ENCODE results near the gene YIPF2. TPM values are rescaled to one million over a fixed set of nuclear protein-coding genes. Genes with fewer than 3 reads are reported as not detected.

YIPF2 gene
- total and polyA plus RNA-seq, 8 donors = 41.4 to 67.9 (median 49.9) TPM

- H3K4me3 ChIP-seq = no peak overlapping the region
- H3K27me3 ChIP-seq = no peaks in the 10 kb centered on the region
- no peak for DNase-seq
- no peak for FAIRE-seq
- no peaks in the 10 kb centered on the region for H3K4me1 ChIP-seq
- no peaks in the 10 kb centered on the region for H3K9me3 ChIP-seq
- intact Hi-C loops (cut with DNase I) = no loop called here
- no peak overlapping the region for H3K27ac ChIP-seq
- WGBS, 2 donors = 86 to 87% methylated on average over 20 of the region's 20 CpGs
- H3K36me3 ChIP-seq = no peaks in the 10 kb centered on the region
- TF ChIP-seq CTCF (IDR thresholded peaks at IDR 0.05) = no peak
- ATAC-seq = no peak
Measured at GRCh38 chr19:10885201-10886169, 43.0 kb downstream of the YIPF2 start.

GRCh38 chr19:10884274-10884673 is 44.2 kb downstream of the YIPF2 start:
- Histone ChIP-seq H3K36me3 (no peaks in the 10 kb centered on the region), H3K27me3 (no peaks in the 10 kb centered on the region), H3K27ac (no peak overlapping the region), H3K9me3 (no peaks in the 10 kb centered on the region), H3K4me1 (peaks cover 0 to 5% (median 0%) of the 10 kb centered on the region in 3 donors), H3K4me3 (no peak overlapping the region)
- intact Hi-C loops (cut with DNase I) = no loop called here
- TF ChIP-seq CTCF (IDR thresholded peaks at IDR 0.05) = no peak
- DNase-seq = no peak
- ATAC-seq = no peak
- FAIRE-seq = no peak
- WGBS, 2 donors = 74 to 86% methylated on average over 2 of the region's 2 CpGs

GRCh38 chr19:10882108-10882457 is 46.4 kb downstream of the YIPF2 start:
- Histone ChIP-seq H3K4me1 (peaks cover 0 to 12% (median 0%) of the 10 kb centered on the region in 3 donors), H3K9me3 (no peaks in the 10 kb centered on the region), H3K36me3 (no peaks in the 10 kb centered on the region), H3K27me3 (no peaks in the 10 kb centered on the region), H3K27ac (no peak overlapping the region), H3K4me3 (no peak overlapping the region)
- no peak for FAIRE-seq
- no peak for TF ChIP-seq CTCF (IDR thresholded peaks at IDR 0.05)
- ATAC-seq = no peak
- 78 to 79% methylated on average over 9 of the region's 9 CpGs for WGBS, 2 donors
- no peak for DNase-seq
- intact Hi-C loops (cut with DNase I) = no loop called here

- H3K27me3 ChIP-seq = no peaks in the 10 kb centered on the region
- ATAC-seq = no peak
- intact Hi-C loops (cut with DNase I) = no loop called here
- no peak for DNase-seq
- no peak overlapping the region for H3K27ac ChIP-seq
- 80% methylated on average over 14 of the region's 14 CpGs for WGBS, 2 donors
- H3K9me3 ChIP-seq = no peaks in the 10 kb centered on the region
- peaks cover 0 to 16% (median 0%) of the 10 kb centered on the region in 3 donors for H3K4me1 ChIP-seq
- TF ChIP-seq CTCF (IDR thresholded peaks at IDR 0.05) = no peak
- no peaks in the 10 kb centered on the region for H3K36me3 ChIP-seq
- no peak for FAIRE-seq
- H3K4me3 ChIP-seq = no peak overlapping the region
Measured at GRCh38 chr19:10881403-10882107, 46.9 kb downstream of the YIPF2 start.

Measured in pancreas (tissue), 10 donors.